H9 (cell line): ENCODE results near the gene PRKCZ. TPM values are rescaled to one million over a fixed set of nuclear protein-coding genes. Genes with fewer than 3 reads are reported as not detected.

ENCODE experiments used
- DNase-seq: peaks from one replicate; pipeline ENCODE4 v3.0.0-alpha.2; 2017
- H2AFZ ChIP-seq: one replicate; pipeline ENCODE4 v1.6.1; 2013; ENCODE audit warnings: mild to moderate bottlenecking, low read length, control low read depth, moderate library complexity
- H2AK5ac ChIP-seq: 2 replicates; pipeline ENCODE4 v1.6.1; 2013; ENCODE audit warnings: low read length, control low read depth, mixed read lengths; ENCODE audit not compliant: insufficient read length
- H2BK120ac ChIP-seq: one replicate; pipeline ENCODE4 v1.6.1; 2013; ENCODE audit warnings: low read depth, mild to moderate bottlenecking, low read length, control low read depth, inconsistent platforms; ENCODE audit not compliant: poor library complexity, severe bottlenecking
- H2BK12ac ChIP-seq: 2 replicates; pipeline ENCODE4 v1.6.1; 2013; ENCODE audit warnings: low read length, control low read depth, mixed read lengths, low read depth; ENCODE audit not compliant: insufficient read length
- H2BK15ac ChIP-seq: 2 replicates; pipeline ENCODE4 v1.6.1; 2013; ENCODE audit warnings: low read depth, low read length, control low read depth
- H2BK20ac ChIP-seq: one replicate; pipeline ENCODE4 v1.6.1; 2013; ENCODE audit warnings: low read depth, mild to moderate bottlenecking, low read length, control low read depth, inconsistent platforms; ENCODE audit not compliant: poor library complexity, severe bottlenecking
- H2BK5ac ChIP-seq: 2 replicates; pipeline ENCODE4 v1.6.1; 2013; ENCODE audit warnings: low read length, control low read depth, mixed read lengths; ENCODE audit not compliant: insufficient read length
- H3K14ac ChIP-seq: 2 replicates; pipeline ENCODE4 v1.6.1; 2013; ENCODE audit warnings: low read length, control low read depth; ENCODE audit not compliant: insufficient read depth
- H3K18ac ChIP-seq: 2 replicates; pipeline ENCODE4 v1.6.1; 2013; ENCODE audit warnings: low read depth, mild to moderate bottlenecking, mixed read lengths, low read length, control low read depth; ENCODE audit not compliant: insufficient read length
- H3K23ac ChIP-seq: 2 replicates; pipeline ENCODE4 v1.6.1; 2013; ENCODE audit warnings: low read length, control low read depth, mixed read lengths, low read depth; ENCODE audit not compliant: insufficient read length
- H3K23me2 ChIP-seq: 2 replicates; pipeline ENCODE4 v1.6.1; 2013; ENCODE audit warnings: low read depth, mild to moderate bottlenecking, mixed read lengths, low read length, control low read depth; ENCODE audit not compliant: insufficient read length, poor library complexity, severe bottlenecking
- H3K27ac ChIP-seq: 2 replicates; pipeline ENCODE4 v1.5.1; 2013; ENCODE audit warnings: low read length, control low read depth, mixed read lengths, low read depth; ENCODE audit not compliant: insufficient read length
- H3K27me3 ChIP-seq: 2 replicates; pipeline ENCODE4 v1.6.1; 2013; ENCODE audit warnings: low read length, control low read depth, inconsistent platforms; ENCODE audit not compliant: insufficient read depth
- H3K4ac ChIP-seq: 2 replicates; pipeline ENCODE4 v1.6.1; 2013; ENCODE audit warnings: low read depth, mild to moderate bottlenecking, control low read depth, inconsistent platforms, low read length, moderate library complexity
- H3K4me1 ChIP-seq: 2 replicates; pipeline ENCODE4 v1.6.1; 2013; ENCODE audit warnings: low read length, control low read depth, inconsistent platforms; ENCODE audit not compliant: insufficient read depth
- H3K4me2 ChIP-seq: 2 replicates; pipeline ENCODE4 v1.6.1; 2013; ENCODE audit warnings: low read length, control low read depth, mixed read lengths; ENCODE audit not compliant: insufficient read length, insufficient read depth
- H3K56ac ChIP-seq: 2 replicates; pipeline ENCODE4 v1.6.1; 2013; ENCODE audit warnings: low read depth, mild to moderate bottlenecking, mixed read lengths, low read length, control low read depth; ENCODE audit not compliant: insufficient read length
- H3K79me1 ChIP-seq: 2 replicates; pipeline ENCODE4 v1.6.1; 2013; ENCODE audit warnings: low read depth, mild to moderate bottlenecking, moderate library complexity, low read length, control low read depth, inconsistent platforms; ENCODE audit not compliant: insufficient read depth, poor library complexity, severe bottlenecking
- H3K79me2 ChIP-seq: 2 replicates; pipeline ENCODE4 v1.6.1; 2013; ENCODE audit warnings: low read length, control low read depth, inconsistent platforms; ENCODE audit not compliant: insufficient read depth
- H3K9ac ChIP-seq: 2 replicates; pipeline ENCODE4 v1.6.1; 2013; ENCODE audit warnings: low read length, control low read depth, mixed read lengths; ENCODE audit not compliant: insufficient read length; ENCODE audit errors: extremely low read depth
- H3K9me3 ChIP-seq: one replicate; pipeline ENCODE4 v1.6.1; 2013; ENCODE audit warnings: low read depth, low read length, inconsistent platforms; ENCODE audit not compliant: control insufficient read depth
- H3T11ph ChIP-seq: one replicate; pipeline ENCODE4 v1.6.1; 2013; ENCODE audit warnings: mild to moderate bottlenecking, low read length, control low read depth, inconsistent platforms
- H4K20me1 ChIP-seq: one replicate; pipeline ENCODE4 v1.6.1; 2013; ENCODE audit not compliant: control insufficient read depth, insufficient read length, insufficient read depth
- H4K5ac ChIP-seq: 2 replicates; pipeline ENCODE4 v1.6.1; 2013; ENCODE audit warnings: low read depth, mild to moderate bottlenecking, mixed read lengths, low read length, control low read depth; ENCODE audit not compliant: insufficient read length
- H4K8ac ChIP-seq: replicated peaks from 2 replicates; pipeline ENCODE4 v1.6.1; 2013; ENCODE audit warnings: low read length, control low read depth, mixed read lengths, low read depth; ENCODE audit not compliant: insufficient read length
- H4K91ac ChIP-seq: 2 replicates; pipeline ENCODE4 v1.6.1; 2013; ENCODE audit warnings: low read depth, mild to moderate bottlenecking, moderate library complexity, mixed read lengths, low read length, control low read depth; ENCODE audit not compliant: insufficient read length
- H3K27ac Mint-ChIP-seq, 3 experiments: 2 replicates in 2 of 3; 3 replicates in 1 of 3; pipeline ENCODE4 v1.8.0; 2020 to 2021; ENCODE audit warnings: mixed read lengths in 3 of 3, mild to moderate bottlenecking in 1 of 3, moderate library complexity in 1 of 3
- H3K27me3 Mint-ChIP-seq: 2 replicates; pipeline ENCODE4 v1.8.0; 2021; ENCODE audit warnings: low read depth, mild to moderate bottlenecking, moderate library complexity, mixed read lengths
- H3K36me3 Mint-ChIP-seq, 3 experiments: 2 replicates in 2 of 3; 3 replicates in 1 of 3; pipeline ENCODE4 v1.8.0; 2020 to 2021; ENCODE audit warnings: low read depth in 3 of 3, mixed read lengths in 3 of 3; ENCODE audit not compliant: insufficient read depth in 1 of 3
- H3K4me1 Mint-ChIP-seq, 2 experiments: 2 replicates each; pipeline ENCODE4 v1.8.0; 2020; ENCODE audit warnings: mixed read lengths in 2 of 2
- H3K4me3 Mint-ChIP-seq, 2 experiments: 2 replicates in 1 of 2; 3 replicates in 1 of 2; pipeline ENCODE4 v1.8.0; 2020 to 2021; ENCODE audit warnings: mild to moderate bottlenecking in 2 of 2, mixed read lengths in 2 of 2, moderate library complexity in 1 of 2
- H3K9me3 Mint-ChIP-seq, 2 experiments: 2 replicates in 1 of 2; 3 replicates in 1 of 2; pipeline ENCODE4 v1.8.0; 2020; ENCODE audit warnings: mild to moderate bottlenecking in 2 of 2, mixed read lengths in 2 of 2, moderate library complexity in 1 of 2
- WGBS: extraction: QIAGEN DNeasy Blood & Tissue Kit; methylation state at CpG from one replicate; pipeline ENCODE4 v1.1.7; 2013; ENCODE audit warnings: missing lambda C conversion rate, low lambda C conversion rate, mixed read lengths; ENCODE audit not compliant: insufficient read length; ENCODE audit errors: extremely low coverage; 5-methylcytosine and 5-hydroxymethylcytosine counted together
- total RNA-seq: library from RNA; stranded (reverse); gene quantifications from 2 replicates; pipeline ENCODE4 v1.2.1, GENCODE V29; 2021
- TF ChIP-seq, protein P1 (sequence below): fragments of 200-600 bp; sonication (generic); conservative IDR thresholded peaks from 3 replicates; pipeline ENCODE4 v1.8.0; 2021; ENCODE audit warnings: antibody characterized with exemption, mild to moderate bottlenecking

Gene PRKCZ
- total RNA-seq, 1 experiment from 2014 or later, result 48.4 TPM

DNA sequence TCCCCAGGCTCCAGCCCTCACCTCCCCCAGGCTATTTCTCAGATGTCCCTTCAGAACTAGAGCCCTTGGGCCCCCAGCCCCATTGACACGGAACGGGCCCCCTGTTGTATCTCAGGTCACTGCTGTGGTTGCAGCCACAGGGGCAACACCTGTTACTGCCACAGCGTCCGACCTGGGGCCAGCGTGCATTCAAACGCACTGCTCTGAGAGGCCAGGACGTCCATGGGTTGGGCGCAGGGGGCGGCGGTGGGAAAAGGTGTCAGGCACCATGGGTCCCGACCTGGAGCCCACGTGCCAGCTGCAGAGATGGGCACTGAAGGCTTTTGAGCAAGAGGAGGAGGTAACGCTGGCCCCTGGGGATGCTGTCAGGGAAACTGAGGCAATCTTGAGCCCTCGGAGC, 131.1 kb downstream of the PRKCZ start:
- Histone ChIP-seq H3T11ph (no peak overlapping the region), H3K9ac (no peak overlapping the region), H3K18ac (no peak overlapping the region), H4K5ac (no peak overlapping the region), H2BK120ac (no peak overlapping the region), H2BK5ac (no peak overlapping the region), H2AK5ac (no peak overlapping the region), H3K23ac (no peak overlapping the region), H4K91ac (no peak overlapping the region), H3K27me3 (no peaks in the 10 kb centered on the region), H3K27ac (no peak overlapping the region), H3K4ac (no peak overlapping the region), H3K56ac (no peak overlapping the region), H3K4me1 (no peaks in the 10 kb centered on the region), H3K4me2 (no peak overlapping the region), H2BK12ac (no peak overlapping the region), H2AFZ (no peak overlapping the region), H4K8ac (no peak overlapping the region), H3K79me2 (no peaks in the 10 kb centered on the region), H2BK20ac (no peak overlapping the region), H3K9me3 (no peaks in the 10 kb centered on the region), H4K20me1 (no peaks in the 10 kb centered on the region), H2BK15ac (no peak overlapping the region), H3K79me1 (no peaks in the 10 kb centered on the region), H3K23me2 (no peaks in the 10 kb centered on the region), H3K14ac (no peak overlapping the region)
- H3K27me3 Mint-ChIP-seq, result peaks cover 1% of the 10 kb centered on the region; the same call in 1 of the 2 replicates
- H3K4me3 Mint-ChIP-seq, result no peak overlapping the region
- TF ChIP-seq, protein P1, sequence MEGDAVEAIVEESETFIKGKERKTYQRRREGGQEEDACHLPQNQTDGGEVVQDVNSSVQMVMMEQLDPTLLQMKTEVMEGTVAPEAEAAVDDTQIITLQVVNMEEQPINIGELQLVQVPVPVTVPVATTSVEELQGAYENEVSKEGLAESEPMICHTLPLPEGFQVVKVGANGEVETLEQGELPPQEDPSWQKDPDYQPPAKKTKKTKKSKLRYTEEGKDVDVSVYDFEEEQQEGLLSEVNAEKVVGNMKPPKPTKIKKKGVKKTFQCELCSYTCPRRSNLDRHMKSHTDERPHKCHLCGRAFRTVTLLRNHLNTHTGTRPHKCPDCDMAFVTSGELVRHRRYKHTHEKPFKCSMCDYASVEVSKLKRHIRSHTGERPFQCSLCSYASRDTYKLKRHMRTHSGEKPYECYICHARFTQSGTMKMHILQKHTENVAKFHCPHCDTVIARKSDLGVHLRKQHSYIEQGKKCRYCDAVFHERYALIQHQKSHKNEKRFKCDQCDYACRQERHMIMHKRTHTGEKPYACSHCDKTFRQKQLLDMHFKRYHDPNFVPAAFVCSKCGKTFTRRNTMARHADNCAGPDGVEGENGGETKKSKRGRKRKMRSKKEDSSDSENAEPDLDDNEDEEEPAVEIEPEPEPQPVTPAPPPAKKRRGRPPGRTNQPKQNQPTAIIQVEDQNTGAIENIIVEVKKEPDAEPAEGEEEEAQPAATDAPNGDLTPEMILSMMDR, result no peak
- WGBS, result no CpG with 5 or more reads among the region's 14 CpGs
- no peaks in the 10 kb centered on the region for H3K9me3 Mint-ChIP-seq
- no peak for DNase-seq
- H3K27ac Mint-ChIP-seq, result no peak overlapping the region
- peaks cover 0 to 2% of the 10 kb centered on the region in 2 experiments; a peak in 1 of 4 replicates for H3K4me1 Mint-ChIP-seq
- peaks cover 24 to 54% (median 52%) of the 10 kb centered on the region in 3 experiments; a peak in 6 of 7 replicates for H3K36me3 Mint-ChIP-seq
